Head of caudate nucleus (tissue), 42 donors: ENCODE measurements around the gene CCDC134.

Source experiments
- DNase-seq, 42 donors: peaks; one replicate each; pipeline versions ENCODE4 v3.0.0 to v3.0.0-alpha.2; 2020 to 2021; ENCODE audit warnings: mixed read lengths in 7 of 42
- intact Hi-C: fragments of 100-400 bp; cut with DNase I; formaldehyde crosslinking; loops from one replicate; pipeline ENCODE4 v1.15.0; 2022

Gene CCDC134

GRCh38 chr22:41781507-41781906 is 19.0 kb upstream of the CCDC134 start:
- intact Hi-C loops = no loop called here
- no peak for DNase-seq

GRCh38 chr22:41782316-41782715 is 18.2 kb upstream of the CCDC134 start:
- intact Hi-C loops = no loop called here
- DNase-seq = no peak

GRCh38 chr22:41782751-41783150 is 17.7 kb upstream of the CCDC134 start:
- no peak for DNase-seq
- intact Hi-C loops = no loop called here

GRCh38 chr22:41787331-41787730 is 13.1 kb upstream of the CCDC134 start:
- no peak for DNase-seq
- intact Hi-C loops = no loop called here

- no peak for DNase-seq
- intact Hi-C loops = no loop called here
These were observed 6.6 kb upstream of the CCDC134 start for GRCh38 chr22:41793871-41794270.

- intact Hi-C loops = no loop called here
- DNase-seq = no peak
These were observed 1.7 kb upstream of the CCDC134 start for GRCh38 chr22:41798736-41799135.

- intact Hi-C loops = no loop called here
- DNase-seq = peak; percentile 8 to 67 (median 34)
These were observed 762 bp upstream of the CCDC134 start for GRCh38 chr22:41799486-41800347.

- intact Hi-C loops = no loop called here
- DNase-seq = no peak
These were observed 804 bp downstream of the CCDC134 start for GRCh38 chr22:41801147-41801819.

- intact Hi-C loops = no loop called here
- DNase-seq = no peak
These were observed 1.4 kb downstream of the CCDC134 start for GRCh38 chr22:41801886-41802285.

- DNase-seq = no peak
- intact Hi-C loops = no loop called here
These were observed 5.2 kb downstream of the CCDC134 start for GRCh38 chr22:41805639-41806038.

GRCh38 chr22:41808400-41808799 is 7.9 kb downstream of the CCDC134 start:
- intact Hi-C loops = no loop called here
- DNase-seq = no peak

GRCh38 chr22:41810022-41810421 is 9.5 kb downstream of the CCDC134 start:
- DNase-seq = no peak
- intact Hi-C loops = no loop called here

GRCh38 chr22:41812805-41813545 is 12.5 kb downstream of the CCDC134 start:
- intact Hi-C loops = no loop called here
- no peak for DNase-seq

GRCh38 chr22:41813726-41814410 is 13.4 kb downstream of the CCDC134 start:
- DNase-seq = no peak
- intact Hi-C loops = no loop called here

GRCh38 chr22:41815716-41816115 is 15.2 kb downstream of the CCDC134 start:
- no peak for DNase-seq
- intact Hi-C loops = no loop called here

GRCh38 chr22:41816241-41816640 is 15.8 kb downstream of the CCDC134 start:
- intact Hi-C loops = no loop called here
- no peak for DNase-seq

GRCh38 chr22:41816871-41817270 is 16.4 kb downstream of the CCDC134 start:
- no peak for DNase-seq
- intact Hi-C loops = no loop called here

GRCh38 chr22:41818011-41818410 is 17.5 kb downstream of the CCDC134 start:
- intact Hi-C loops = no loop called here
- DNase-seq = no peak

- intact Hi-C loops = no loop called here
- no peak for DNase-seq
These were observed 18.1 kb downstream of the CCDC134 start for GRCh38 chr22:41818596-41818995.
